ENCODE results near the gene CYTH4. TPM values are rescaled to one million over a fixed set of nuclear protein-coding genes. Genes with fewer than 3 reads are reported as not detected.

The CYTH4 gene
- total RNA-seq, 2 donors from 2014 or later, result not detected

- peaks cover 5% of the 10 kb centered on the region for H3K27me3 Mint-ChIP-seq (ENCODE audit: insufficient read depth)
- TF ChIP-seq, protein P1, sequence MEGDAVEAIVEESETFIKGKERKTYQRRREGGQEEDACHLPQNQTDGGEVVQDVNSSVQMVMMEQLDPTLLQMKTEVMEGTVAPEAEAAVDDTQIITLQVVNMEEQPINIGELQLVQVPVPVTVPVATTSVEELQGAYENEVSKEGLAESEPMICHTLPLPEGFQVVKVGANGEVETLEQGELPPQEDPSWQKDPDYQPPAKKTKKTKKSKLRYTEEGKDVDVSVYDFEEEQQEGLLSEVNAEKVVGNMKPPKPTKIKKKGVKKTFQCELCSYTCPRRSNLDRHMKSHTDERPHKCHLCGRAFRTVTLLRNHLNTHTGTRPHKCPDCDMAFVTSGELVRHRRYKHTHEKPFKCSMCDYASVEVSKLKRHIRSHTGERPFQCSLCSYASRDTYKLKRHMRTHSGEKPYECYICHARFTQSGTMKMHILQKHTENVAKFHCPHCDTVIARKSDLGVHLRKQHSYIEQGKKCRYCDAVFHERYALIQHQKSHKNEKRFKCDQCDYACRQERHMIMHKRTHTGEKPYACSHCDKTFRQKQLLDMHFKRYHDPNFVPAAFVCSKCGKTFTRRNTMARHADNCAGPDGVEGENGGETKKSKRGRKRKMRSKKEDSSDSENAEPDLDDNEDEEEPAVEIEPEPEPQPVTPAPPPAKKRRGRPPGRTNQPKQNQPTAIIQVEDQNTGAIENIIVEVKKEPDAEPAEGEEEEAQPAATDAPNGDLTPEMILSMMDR (conservative IDR thresholded peaks at IDR 0.05), result no peak
- 61 to 73% methylated on average over 5 to 8 of the region's 8 CpGs for WGBS, 2 experiments (ENCODE audit: insufficient coverage in 1 of 2, insufficient read length in 1 of 2)
Measured at GRCh38 chr22:37358917-37359316, 76.6 kb downstream of the CYTH4 start.

GRCh38 chr22:37362621-37363020, 80.3 kb downstream of the CYTH4 start:
- WGBS, 2 experiments (ENCODE audit: insufficient coverage in 1 of 2, insufficient read length in 1 of 2), result 71 to 91% methylated on average over 1 to 3 of the region's 3 CpGs
- H3K4me1 ChIP-seq (ENCODE audit: control insufficient read depth, insufficient read depth, low read length), result no peaks in the 10 kb centered on the region
- H3K9me3 Mint-ChIP-seq, result no peaks in the 10 kb centered on the region
- no peaks in the 10 kb centered on the region for H3K36me3 Mint-ChIP-seq (ENCODE audit: low read depth)
- H3K27ac Mint-ChIP-seq, result no peak overlapping the region
- no peak overlapping the region for H3K4me3 Mint-ChIP-seq
- TF ChIP-seq, protein P1 (conservative IDR thresholded peaks at IDR 0.05), result no peak
- DNase-seq, result no peak
- no peak overlapping the region for H3K4me3 ChIP-seq (ENCODE audit: low read length)
- no peaks in the 10 kb centered on the region for H3K27me3 ChIP-seq (ENCODE audit: control insufficient read depth, insufficient read depth, low read length, poor library complexity, severe bottlenecking)
- H3K9me3 ChIP-seq (ENCODE audit: control insufficient read depth, low read length), result no peaks in the 10 kb centered on the region
- H3K27ac ChIP-seq (ENCODE audit: low read depth, low read length), result no peak overlapping the region
- no peaks in the 10 kb centered on the region for H3K36me3 ChIP-seq (ENCODE audit: control insufficient read depth, insufficient read depth, low read length)
- H3K9ac ChIP-seq (ENCODE audit: extremely low read depth, low read length, poor library complexity, severe bottlenecking), result no peak overlapping the region
- H3K27me3 Mint-ChIP-seq (ENCODE audit: insufficient read depth), result peaks cover 3% of the 10 kb centered on the region
- peaks cover 17% of the 10 kb centered on the region for H3K4me1 Mint-ChIP-seq

More at GRCh38 chr22:37358917-37359316, 76.6 kb downstream of the CYTH4 start:
- no peaks in the 10 kb centered on the region for H3K27me3 ChIP-seq (ENCODE audit: control insufficient read depth, insufficient read depth, low read length, poor library complexity, severe bottlenecking)
- Mint-ChIP-seq H3K27ac (no peak overlapping the region), H3K4me1 (peaks cover 22% of the 10 kb centered on the region), H3K9me3 (no peaks in the 10 kb centered on the region), H3K4me3 (no peak overlapping the region), H3K36me3 (ENCODE audit: low read depth) (no peaks in the 10 kb centered on the region)
- H3K36me3 ChIP-seq (ENCODE audit: control insufficient read depth, insufficient read depth, low read length), result no peaks in the 10 kb centered on the region
- no peak overlapping the region for H3K27ac ChIP-seq (ENCODE audit: low read depth, low read length)
- no peak overlapping the region for H3K4me3 ChIP-seq (ENCODE audit: low read length)
- H3K9ac ChIP-seq (ENCODE audit: extremely low read depth, low read length, poor library complexity, severe bottlenecking), result no peak overlapping the region
- DNase-seq, result no peak
- no peaks in the 10 kb centered on the region for H3K4me1 ChIP-seq (ENCODE audit: control insufficient read depth, insufficient read depth, low read length)
- H3K9me3 ChIP-seq (ENCODE audit: control insufficient read depth, low read length), result no peaks in the 10 kb centered on the region

DNA sequence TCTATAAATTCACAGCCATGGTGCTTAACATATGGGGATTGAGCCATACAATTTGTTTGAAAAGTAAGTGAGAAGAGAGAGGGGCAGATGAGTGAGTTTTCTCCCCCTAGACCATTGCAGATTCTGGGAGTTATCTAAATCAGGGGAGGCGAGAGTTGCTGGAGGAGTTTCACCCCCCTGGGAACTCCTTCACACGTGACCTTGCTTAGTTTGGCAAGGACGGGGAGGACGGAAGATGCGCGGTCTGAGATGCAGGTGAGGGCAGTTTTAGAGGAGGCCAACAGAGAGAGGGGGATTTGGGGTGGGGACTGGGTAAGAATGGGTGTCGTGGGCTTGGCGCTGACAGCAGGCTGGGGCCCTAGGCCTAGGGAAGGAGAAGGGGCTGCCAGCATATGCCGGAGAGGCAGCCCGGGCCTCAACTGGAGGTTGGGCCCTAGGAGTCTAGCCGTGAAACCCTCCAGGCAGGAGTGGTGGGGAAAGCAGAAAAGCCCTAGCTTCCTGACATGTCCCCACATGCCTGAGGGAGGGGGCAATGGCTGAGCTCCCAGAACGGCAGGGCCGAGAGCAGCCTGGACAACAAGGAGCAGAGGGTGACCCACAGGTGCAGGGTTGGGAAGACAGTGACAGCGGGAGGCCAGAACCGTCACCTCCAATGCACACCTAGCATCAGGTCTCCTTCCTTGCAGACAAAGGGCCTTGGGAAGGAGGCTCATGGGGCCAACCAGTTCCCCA, 81.1 kb downstream of the CYTH4 start:
- no peak overlapping the region for H3K27ac Mint-ChIP-seq
- no peaks in the 10 kb centered on the region for H3K27me3 ChIP-seq (ENCODE audit: control insufficient read depth, insufficient read depth, low read length, poor library complexity, severe bottlenecking)
- TF ChIP-seq, protein P1 (conservative IDR thresholded peaks at IDR 0.05), result no peak
- no peak overlapping the region for H3K4me3 ChIP-seq (ENCODE audit: low read length)
- H3K4me3 Mint-ChIP-seq, result no peak overlapping the region
- H3K27me3 Mint-ChIP-seq (ENCODE audit: insufficient read depth), result no peaks in the 10 kb centered on the region
- DNase-seq, result no peak
- peaks cover 16% of the 10 kb centered on the region for H3K4me1 Mint-ChIP-seq
- no peak overlapping the region for H3K9ac ChIP-seq (ENCODE audit: extremely low read depth, low read length, poor library complexity, severe bottlenecking)
- H3K36me3 ChIP-seq (ENCODE audit: control insufficient read depth, insufficient read depth, low read length), result no peaks in the 10 kb centered on the region
- WGBS, 2 experiments (ENCODE audit: insufficient coverage in 1 of 2, insufficient read length in 1 of 2), result 91 to 93% methylated on average over 4 to 15 of the region's 15 CpGs
- H3K9me3 Mint-ChIP-seq, result no peaks in the 10 kb centered on the region
- H3K9me3 ChIP-seq (ENCODE audit: control insufficient read depth, low read length), result no peaks in the 10 kb centered on the region
- no peaks in the 10 kb centered on the region for H3K4me1 ChIP-seq (ENCODE audit: control insufficient read depth, insufficient read depth, low read length)
- no peaks in the 10 kb centered on the region for H3K36me3 Mint-ChIP-seq (ENCODE audit: low read depth)
- no peak overlapping the region for H3K27ac ChIP-seq (ENCODE audit: low read depth, low read length)

Other genes starting within 250 kb of the CYTH4 start
- 10 to 100 TPM; 35.4 to 37.0 TPM for gene KCTD17, start 230.8 kb upstream of the CYTH4 start, total RNA-seq
- under 1 TPM; 0.22 to 0.31 TPM for gene TMPRSS6, start 172.8 kb upstream of the CYTH4 start, total RNA-seq
- under 1 TPM; 0.15 to 0.42 TPM for gene IL2RB, start 132.6 kb upstream of the CYTH4 start, total RNA-seq
- gene C1QTNF6, start 94.3 kb upstream of the CYTH4 start, total RNA-seq, result 10 to 100 TPM; 15.5 to 16.9 TPM
- gene SSTR3, start 70.0 kb upstream of the CYTH4 start, total RNA-seq, result under 1 TPM; 0.11 to 0.20 TPM
- gene RAC2, start 38.2 kb upstream of the CYTH4 start, total RNA-seq, result 1 to 10 TPM; 4.5 to 5.6 TPM
- under 1 TPM; 0.40 to 0.46 TPM for gene ELFN2, start 145.0 kb downstream of the CYTH4 start, total RNA-seq
- gene MFNG, start 203.9 kb downstream of the CYTH4 start, total RNA-seq, result 1 to 10 TPM; 1.9 to 6.6 TPM
- gene CARD10, start 236.9 kb downstream of the CYTH4 start, total RNA-seq, result 10 to 100 TPM; 20.3 to 24.4 TPM